Measurements from ENCODE around the gene GUCY1B1.

DNA sequence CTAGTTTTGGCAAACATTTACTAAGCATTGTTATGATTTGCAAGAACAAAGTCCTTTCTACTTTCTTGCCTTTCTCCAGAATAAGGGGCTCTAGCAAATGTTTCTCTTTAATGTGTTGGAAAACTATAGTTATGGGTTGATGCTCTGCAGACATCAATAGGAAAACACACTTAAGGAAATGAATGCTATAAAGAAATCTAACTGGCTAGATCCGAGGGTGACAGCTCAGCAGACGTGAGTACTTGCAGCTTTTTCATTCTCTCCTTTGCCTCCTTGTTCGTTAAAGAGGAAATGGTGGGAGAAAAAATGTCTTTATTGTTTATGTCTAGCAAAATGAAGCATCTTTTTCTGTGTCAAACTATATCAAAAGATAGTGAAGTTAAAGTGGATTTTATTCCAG, 6.3 kb downstream of the GUCY1B1 start:
- TF ChIP-seq CEBPB (IDR thresholded peaks at IDR 0.05) (no peak), CHD2 (IDR thresholded peaks at IDR 0.05; ENCODE audit: low read length, partially characterized antibody) (no peak), KDM1A (IDR thresholded peaks at IDR 0.05; ENCODE audit: low read depth) (no peak), HOXB5 (CRISPR knock-in tag; IDR thresholded peaks at IDR 0.05) (no peak), CTCF (IDR thresholded peaks at IDR 0.05) (no peak), RCOR1 (IDR thresholded peaks at IDR 0.05; ENCODE audit: low read depth, low read length) (no peak), TP53 (CRISPR knock-in tag; IDR thresholded peaks at IDR 0.05) (no peak), SREBF2 (IDR thresholded peaks at IDR 0.05) (no peak), PHF8 (IDR thresholded peaks at IDR 0.05; ENCODE audit: borderline replicate concordance, low read depth) (no peak), MAX (IDR thresholded peaks at IDR 0.05) (no peak)
- TF ChIP-seq, protein P1, sequence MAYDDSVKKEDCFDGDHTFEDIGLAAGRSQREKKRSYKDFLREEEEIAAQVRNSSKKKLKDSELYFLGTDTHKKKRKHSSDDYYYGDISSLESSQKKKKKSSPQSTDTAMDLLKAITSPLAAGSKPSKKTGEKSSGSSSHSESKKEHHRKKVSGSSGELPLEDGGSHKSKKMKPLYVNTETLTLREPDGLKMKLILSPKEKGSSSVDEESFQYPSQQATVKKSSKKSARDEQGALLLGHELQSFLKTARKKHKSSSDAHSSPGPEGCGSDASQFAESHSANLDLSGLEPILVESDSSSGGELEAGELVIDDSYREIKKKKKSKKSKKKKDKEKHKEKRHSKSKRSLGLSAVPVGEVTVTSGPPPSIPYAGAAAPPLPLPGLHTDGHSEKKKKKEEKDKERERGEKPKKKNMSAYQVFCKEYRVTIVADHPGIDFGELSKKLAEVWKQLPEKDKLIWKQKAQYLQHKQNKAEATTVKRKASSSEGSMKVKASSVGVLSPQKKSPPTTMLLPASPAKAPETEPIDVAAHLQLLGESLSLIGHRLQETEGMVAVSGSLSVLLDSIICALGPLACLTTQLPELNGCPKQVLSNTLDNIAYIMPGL (CRISPR knock-in tag; IDR thresholded peaks at IDR 0.05; ENCODE audit: borderline replicate concordance), result no peak
